PC-3 (cell line): Measurements from ENCODE around the gene AK8.

Source experiments
- EZH2 ChIP-seq: fragments of 300-600 bp; sonication (generic); IDR thresholded peaks from one replicate; pipeline ENCODE4 v1.6.1; 2017; ENCODE audit warnings: antibody characterized with exemption, mild to moderate bottlenecking, low read length; ENCODE audit not compliant: unreplicated experiment
- TF ChIP-seq, protein P1 (sequence below): fragments of 300-600 bp; sonication (generic); conservative IDR thresholded peaks from 2 replicates; pipeline ENCODE4 v1.5.1; 2017; ENCODE audit warnings: antibody characterized with exemption, low read depth, mild to moderate bottlenecking, low read length

DNA sequence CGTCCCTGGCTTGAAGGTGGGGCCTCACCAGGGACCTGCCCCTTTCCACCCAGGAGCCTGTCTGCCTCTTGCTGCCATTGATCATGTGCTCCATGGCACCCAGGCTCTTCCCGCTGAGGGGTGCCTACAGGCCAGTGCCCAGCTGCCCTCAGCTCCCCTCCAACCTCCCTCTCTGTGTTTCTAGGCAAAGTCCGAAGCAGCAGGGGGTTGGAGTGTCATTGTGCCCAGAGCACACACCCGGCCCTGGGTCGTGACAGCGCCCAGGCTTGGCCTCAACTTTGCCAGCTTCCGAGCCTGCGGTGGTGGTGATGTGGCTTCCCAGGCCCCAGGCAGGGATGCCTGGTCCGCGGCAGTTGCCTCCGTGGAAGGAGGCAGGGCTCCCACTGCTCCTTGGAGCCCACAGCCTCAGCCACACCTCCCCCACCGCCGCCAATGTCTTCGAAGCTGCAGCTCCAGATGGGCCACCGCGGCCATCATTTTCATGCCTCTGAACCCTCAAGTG lies 155.5 kb downstream of the AK8 start:
- TF ChIP-seq, protein P1, sequence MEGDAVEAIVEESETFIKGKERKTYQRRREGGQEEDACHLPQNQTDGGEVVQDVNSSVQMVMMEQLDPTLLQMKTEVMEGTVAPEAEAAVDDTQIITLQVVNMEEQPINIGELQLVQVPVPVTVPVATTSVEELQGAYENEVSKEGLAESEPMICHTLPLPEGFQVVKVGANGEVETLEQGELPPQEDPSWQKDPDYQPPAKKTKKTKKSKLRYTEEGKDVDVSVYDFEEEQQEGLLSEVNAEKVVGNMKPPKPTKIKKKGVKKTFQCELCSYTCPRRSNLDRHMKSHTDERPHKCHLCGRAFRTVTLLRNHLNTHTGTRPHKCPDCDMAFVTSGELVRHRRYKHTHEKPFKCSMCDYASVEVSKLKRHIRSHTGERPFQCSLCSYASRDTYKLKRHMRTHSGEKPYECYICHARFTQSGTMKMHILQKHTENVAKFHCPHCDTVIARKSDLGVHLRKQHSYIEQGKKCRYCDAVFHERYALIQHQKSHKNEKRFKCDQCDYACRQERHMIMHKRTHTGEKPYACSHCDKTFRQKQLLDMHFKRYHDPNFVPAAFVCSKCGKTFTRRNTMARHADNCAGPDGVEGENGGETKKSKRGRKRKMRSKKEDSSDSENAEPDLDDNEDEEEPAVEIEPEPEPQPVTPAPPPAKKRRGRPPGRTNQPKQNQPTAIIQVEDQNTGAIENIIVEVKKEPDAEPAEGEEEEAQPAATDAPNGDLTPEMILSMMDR, result no peak
- no peak for TF ChIP-seq EZH2
